Hematopoietic multipotent progenitor cell treated with erythropoietin and hydrocortisone succinate and interleukin-3 and kit ligand, for 15 days (in vitro differentiated cells): ENCODE measurements around the gene B3GAT3.
"Not testable (repeated sequence)": the region's sequence is repeated elsewhere in the genome, so short reads cannot be mapped to it uniquely, and the experiment has no call there.

Experiments used
- DNase-seq: peaks from one replicate; pipeline ENCODE4 v3.0.0-alpha.2; 2015; ENCODE audit warnings: low spot score

Gene B3GAT3

GRCh38 chr11:62645946-62646824 lies 24.4 kb upstream of the B3GAT3 start, which contains the start of gene GANAB:
Gene GANAB, minus strand, starts transcription at chr11:62646613. Its CDS starts 14 bp downstream, at chr11:62646599.
- DNase-seq = peak; percentile 100

GRCh38 chr11:62645671-62645945 lies 23.8 kb upstream of the B3GAT3 start:
- DNase-seq = no peak

GRCh38 chr11:62644220-62644619 lies 22.4 kb upstream of the B3GAT3 start:
- DNase-seq = no peak

GRCh38 chr11:62632492-62632891 lies 10.7 kb upstream of the B3GAT3 start:
- DNase-seq = no peak

GRCh38 chr11:62627713-62628112 lies 5.9 kb upstream of the B3GAT3 start:
- no peak for DNase-seq

- no peak for DNase-seq
These were observed 797 bp upstream of the B3GAT3 start for GRCh38 chr11:62622476-62623089.

- DNase-seq = no peak
These were observed 689 bp downstream of the B3GAT3 start for GRCh38 chr11:62621027-62621566.

- not testable (repeated sequence) for DNase-seq
These were observed 4.8 kb downstream of the B3GAT3 start for GRCh38 chr11:62616957-62617356.

GRCh38 chr11:62615521-62615920 lies 6.3 kb downstream of the B3GAT3 start:
- no peak for DNase-seq

- DNase-seq = peak; percentile 65
These were observed 7.5 kb downstream of the B3GAT3 start for GRCh38 chr11:62614275-62614674.

- DNase-seq = no peak
These were observed 8.5 kb downstream of the B3GAT3 start for GRCh38 chr11:62613291-62613778.

- DNase-seq = peak; percentile 68
These were observed 9.2 kb downstream of the B3GAT3 start, which contains the start of the genes EML3 and ROM1 for GRCh38 chr11:62612366-62613290. Gene EML3, minus strand, starts transcription at chr11:62612775. Its CDS starts 318 bp downstream, at chr11:62612457. Gene ROM1, plus strand, starts transcription at chr11:62613257. Its CDS starts 25 bp downstream, at chr11:62613282.

GRCh38 chr11:62611705-62612365 lies 10.0 kb downstream of the B3GAT3 start:
- DNase-seq = peak; percentile 18

- no peak for DNase-seq
These were observed 10.7 kb downstream of the B3GAT3 start for GRCh38 chr11:62610814-62611704.

- DNase-seq = no peak
These were observed 11.4 kb downstream of the B3GAT3 start for GRCh38 chr11:62610403-62610802.

GRCh38 chr11:62608776-62609175 lies 13.0 kb downstream of the B3GAT3 start:
- no peak for DNase-seq

- DNase-seq = no peak
These were observed 14.1 kb downstream of the B3GAT3 start for GRCh38 chr11:62607714-62608113.

- no peak for DNase-seq
These were observed 15.9 kb downstream of the B3GAT3 start for GRCh38 chr11:62605902-62606301.

GRCh38 chr11:62605467-62605866 lies 16.3 kb downstream of the B3GAT3 start:
- DNase-seq = no peak

GRCh38 chr11:62604460-62605120 lies 17.2 kb downstream of the B3GAT3 start:
- DNase-seq = no peak
